ENCODE results near the gene NTSR1. TPM values are rescaled to one million over a fixed set of nuclear protein-coding genes. Genes with fewer than 3 reads are reported as not detected.

The NTSR1 gene
- polyA plus RNA-seq, 3 donors: 0.35 to 2.5 (median 0.40) TPM

DNA sequence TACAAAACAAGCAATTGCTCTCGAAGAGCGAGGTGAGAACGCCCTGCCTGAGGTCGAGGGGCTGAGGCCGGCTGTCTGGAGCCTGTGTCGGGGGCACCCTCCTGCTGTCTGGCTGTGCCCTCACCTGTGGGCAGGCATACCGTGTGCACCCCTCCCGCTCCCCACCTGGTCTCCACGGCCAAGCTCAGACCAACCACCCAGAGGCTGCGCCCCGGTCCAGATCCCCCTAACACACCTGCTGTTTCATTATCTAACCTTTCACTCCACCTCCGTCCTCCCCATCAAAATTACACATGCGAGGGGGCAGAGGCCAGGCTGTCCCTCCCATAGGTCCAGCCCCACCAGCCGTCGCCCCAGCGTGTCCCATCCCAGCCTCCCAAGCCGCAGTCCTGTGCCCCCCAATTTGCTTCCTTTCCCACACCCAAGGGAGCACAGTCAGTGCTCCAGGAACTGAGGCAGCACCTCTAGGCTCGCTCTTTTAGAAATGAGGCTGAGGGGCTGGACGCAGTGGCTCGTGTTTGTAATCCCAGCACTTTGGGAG lies 35.2 kb downstream of the NTSR1 start:
- no peak overlapping the region for H3K9ac ChIP-seq (ENCODE audit: insufficient read depth, low read length, poor library complexity, severe bottlenecking)
- intact Hi-C loops (cut with micrococcal nuclease): loop anchor here (5.0 kb wide), 2 partner anchors 48 to 67 kb away; no protein-coding TSS in a partner anchor
- no peak overlapping the region for H3K27ac ChIP-seq (ENCODE audit: low read depth in 1 of 2, low read length in 2 of 2)
- H3K27me3 Mint-ChIP-seq (ENCODE audit: low read depth in 3 of 3): peaks cover 1 to 3% (median 2%) of the 10 kb centered on the region in 3 donors
- H2AFZ ChIP-seq (ENCODE audit: insufficient read depth, low read depth, low read length, poor library complexity, severe bottlenecking): no peak overlapping the region
- H3K36me3 Mint-ChIP-seq: peaks cover 5 to 8% of the 10 kb centered on the region in 2 donors
- no peak overlapping the region for H3K4me3 Mint-ChIP-seq
- no peaks in the 10 kb centered on the region for H3K79me2 ChIP-seq (ENCODE audit: insufficient read depth, low read length)
- no peak overlapping the region for H3K4me2 ChIP-seq (replicated peaks; ENCODE audit: extremely low read depth, low read length, poor library complexity, severe bottlenecking)
- no peak for DNase-seq
- H3K4me3 ChIP-seq (replicated peaks in 1 of 3; ENCODE audit: low read depth in 2 of 3, low read length in 3 of 3): no peak overlapping the region
- WGBS (ENCODE audit: insufficient coverage): 96% methylated on average over 19 of the region's 20 CpGs
- H3K9me3 Mint-ChIP-seq: peaks cover 5 to 9% (median 8%) of the 10 kb centered on the region in 7 donors
- no peaks in the 10 kb centered on the region for H3K27me3 ChIP-seq (ENCODE audit: control insufficient read depth in 2 of 2, insufficient read depth in 2 of 2, low read length in 2 of 2)
- TF ChIP-seq, protein P1, sequence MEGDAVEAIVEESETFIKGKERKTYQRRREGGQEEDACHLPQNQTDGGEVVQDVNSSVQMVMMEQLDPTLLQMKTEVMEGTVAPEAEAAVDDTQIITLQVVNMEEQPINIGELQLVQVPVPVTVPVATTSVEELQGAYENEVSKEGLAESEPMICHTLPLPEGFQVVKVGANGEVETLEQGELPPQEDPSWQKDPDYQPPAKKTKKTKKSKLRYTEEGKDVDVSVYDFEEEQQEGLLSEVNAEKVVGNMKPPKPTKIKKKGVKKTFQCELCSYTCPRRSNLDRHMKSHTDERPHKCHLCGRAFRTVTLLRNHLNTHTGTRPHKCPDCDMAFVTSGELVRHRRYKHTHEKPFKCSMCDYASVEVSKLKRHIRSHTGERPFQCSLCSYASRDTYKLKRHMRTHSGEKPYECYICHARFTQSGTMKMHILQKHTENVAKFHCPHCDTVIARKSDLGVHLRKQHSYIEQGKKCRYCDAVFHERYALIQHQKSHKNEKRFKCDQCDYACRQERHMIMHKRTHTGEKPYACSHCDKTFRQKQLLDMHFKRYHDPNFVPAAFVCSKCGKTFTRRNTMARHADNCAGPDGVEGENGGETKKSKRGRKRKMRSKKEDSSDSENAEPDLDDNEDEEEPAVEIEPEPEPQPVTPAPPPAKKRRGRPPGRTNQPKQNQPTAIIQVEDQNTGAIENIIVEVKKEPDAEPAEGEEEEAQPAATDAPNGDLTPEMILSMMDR (IDR thresholded peaks at IDR 0.05): no peak
- H3K4me1 ChIP-seq (ENCODE audit: control insufficient read depth in 1 of 2, insufficient read depth in 2 of 2, low read length in 2 of 2): peaks cover 32 to 39% of the 10 kb centered on the region in 2 donors
- peaks cover 3 to 4% of the 10 kb centered on the region in 2 donors for H3K9me3 ChIP-seq (replicated peaks in 1 of 2; ENCODE audit: control insufficient read depth in 1 of 2, insufficient read depth in 1 of 2, low read length in 2 of 2)
- H4K20me1 ChIP-seq (ENCODE audit: insufficient read depth, low read length): no peaks in the 10 kb centered on the region
- H3K36me3 ChIP-seq (replicated peaks in 1 of 2; ENCODE audit: control insufficient read depth in 1 of 2, insufficient read depth in 2 of 2, low read length in 2 of 2): no peaks in the 10 kb centered on the region
- peaks cover 40% of the 10 kb centered on the region for H3K4me1 Mint-ChIP-seq
- H3K27ac Mint-ChIP-seq: peak overlapping the region in 1 of 7 donors; percentile 43

DNA sequence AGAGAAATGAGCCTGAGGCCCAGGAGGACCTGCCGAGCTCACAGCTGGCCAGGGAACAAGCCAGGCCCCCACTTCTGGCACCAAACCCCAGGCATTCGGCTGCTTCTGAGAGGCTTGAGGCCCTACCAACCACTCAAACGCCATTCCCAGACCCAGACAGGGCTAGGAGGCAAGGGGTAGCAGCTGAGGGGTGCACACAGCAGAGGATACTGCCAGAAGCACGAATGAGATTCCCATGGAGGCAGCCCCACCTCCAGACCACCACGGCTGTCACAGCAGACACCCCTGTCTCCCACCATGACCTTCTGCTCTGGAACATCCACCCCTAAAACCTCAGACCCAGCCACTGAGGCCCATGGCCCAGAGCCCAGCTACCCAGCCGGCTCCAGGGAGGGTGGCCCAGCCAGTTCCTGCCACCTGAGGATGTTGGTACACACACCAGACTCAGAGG lies 36.1 kb downstream of the NTSR1 start:
- H3K36me3 Mint-ChIP-seq: peaks cover 5 to 8% of the 10 kb centered on the region in 2 donors
- H2AFZ ChIP-seq (ENCODE audit: insufficient read depth, low read depth, low read length, poor library complexity, severe bottlenecking): no peak overlapping the region
- H3K9me3 ChIP-seq (replicated peaks in 1 of 2; ENCODE audit: control insufficient read depth in 1 of 2, insufficient read depth in 1 of 2, low read length in 2 of 2): peaks cover 3 to 5% of the 10 kb centered on the region in 2 donors
- intact Hi-C loops (cut with micrococcal nuclease): loop anchor here (5.0 kb wide), 3 partner anchors 32 to 67 kb away; no protein-coding TSS in a partner anchor
- no peak overlapping the region for H3K27ac ChIP-seq (ENCODE audit: low read depth in 1 of 2, low read length in 2 of 2)
- no peaks in the 10 kb centered on the region for H4K20me1 ChIP-seq (ENCODE audit: insufficient read depth, low read length)
- H3K4me2 ChIP-seq (replicated peaks; ENCODE audit: extremely low read depth, low read length, poor library complexity, severe bottlenecking): no peak overlapping the region
- no peak overlapping the region for H3K4me3 Mint-ChIP-seq
- TF ChIP-seq, protein P1 (IDR thresholded peaks at IDR 0.05): no peak
- peaks cover 31% of the 10 kb centered on the region for H3K4me1 Mint-ChIP-seq
- DNase-seq: no peak
- no peaks in the 10 kb centered on the region for H3K36me3 ChIP-seq (replicated peaks in 1 of 2; ENCODE audit: control insufficient read depth in 1 of 2, insufficient read depth in 2 of 2, low read length in 2 of 2)
- H3K4me1 ChIP-seq (ENCODE audit: control insufficient read depth in 1 of 2, insufficient read depth in 2 of 2, low read length in 2 of 2): peaks cover 23 to 30% of the 10 kb centered on the region in 2 donors
- WGBS (ENCODE audit: insufficient coverage): 100% methylated on average over 4 of the region's 6 CpGs
- H3K27me3 Mint-ChIP-seq (ENCODE audit: low read depth in 3 of 3): peaks cover 1 to 3% (median 2%) of the 10 kb centered on the region in 3 donors
- no peaks in the 10 kb centered on the region for H3K79me2 ChIP-seq (ENCODE audit: insufficient read depth, low read length)
- peak overlapping the region in 2 of 7 donors; percentile 16 to 33 for H3K27ac Mint-ChIP-seq
- H3K4me3 ChIP-seq (replicated peaks in 1 of 3; ENCODE audit: low read depth in 2 of 3, low read length in 3 of 3): no peak overlapping the region
- H3K27me3 ChIP-seq (ENCODE audit: control insufficient read depth in 2 of 2, insufficient read depth in 2 of 2, low read length in 2 of 2): no peaks in the 10 kb centered on the region
- peaks cover 5 to 11% (median 9%) of the 10 kb centered on the region in 7 donors for H3K9me3 Mint-ChIP-seq
- H3K9ac ChIP-seq (ENCODE audit: insufficient read depth, low read length, poor library complexity, severe bottlenecking): no peak overlapping the region
